Fibroblast of villous mesenchyme (primary cell): Measurements from ENCODE around the gene UQCRHL. TPM values are rescaled to one million over a fixed set of nuclear protein-coding genes. Genes with fewer than 3 reads are reported as not detected.
"Not testable (repeated sequence)": the region's sequence is repeated elsewhere in the genome, so short reads cannot be mapped to it uniquely, and the experiment has no call there.

Source experiments
- DNase-seq: peaks from one replicate; pipeline ENCODE4 v3.0.0-alpha.2; 2010; ENCODE audit warnings: low read depth
- H3K4me3 ChIP-seq: 2 replicates; pipeline ENCODE4 v1.5.1; 2011; ENCODE audit warnings: low read depth, mild to moderate bottlenecking, low read length
- total RNA-seq: library from RNA; depleted of rRNA; stranded (reverse); fragments of >200 nt; gene quantifications from 2 replicates; pipeline ENCODE4 v1.2.3, GENCODE V29; 2012
- TF ChIP-seq, protein P1 (sequence below): IDR thresholded peaks from 2 replicates; pipeline ENCODE4 v1.5.1; 2012; ENCODE audit warnings: low read depth, mild to moderate bottlenecking, low read length; ENCODE audit not compliant: insufficient read depth

The UQCRHL gene
- total RNA-seq, 1 donor, result 1.3 TPM

DNA sequence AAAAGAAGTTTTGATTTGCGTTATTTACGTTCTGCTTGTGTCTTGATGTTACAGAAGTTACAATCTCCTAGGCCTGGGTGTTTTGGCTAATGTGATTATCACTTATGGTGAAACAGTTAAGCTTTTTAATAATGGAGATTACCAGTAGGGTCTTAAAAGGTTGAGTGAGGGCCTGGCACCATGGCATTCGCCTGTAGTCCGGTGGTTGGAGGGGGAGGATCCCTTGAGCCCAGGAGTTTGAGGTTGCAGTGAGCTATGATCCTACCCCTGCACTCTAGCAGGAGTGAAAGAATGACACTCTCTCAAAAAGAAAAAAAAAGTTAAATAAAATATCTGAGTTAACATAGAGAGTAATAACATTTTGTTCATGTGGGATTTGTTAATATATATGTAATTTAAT is 31.3 kb upstream of the UQCRHL start:
- TF ChIP-seq, protein P1, sequence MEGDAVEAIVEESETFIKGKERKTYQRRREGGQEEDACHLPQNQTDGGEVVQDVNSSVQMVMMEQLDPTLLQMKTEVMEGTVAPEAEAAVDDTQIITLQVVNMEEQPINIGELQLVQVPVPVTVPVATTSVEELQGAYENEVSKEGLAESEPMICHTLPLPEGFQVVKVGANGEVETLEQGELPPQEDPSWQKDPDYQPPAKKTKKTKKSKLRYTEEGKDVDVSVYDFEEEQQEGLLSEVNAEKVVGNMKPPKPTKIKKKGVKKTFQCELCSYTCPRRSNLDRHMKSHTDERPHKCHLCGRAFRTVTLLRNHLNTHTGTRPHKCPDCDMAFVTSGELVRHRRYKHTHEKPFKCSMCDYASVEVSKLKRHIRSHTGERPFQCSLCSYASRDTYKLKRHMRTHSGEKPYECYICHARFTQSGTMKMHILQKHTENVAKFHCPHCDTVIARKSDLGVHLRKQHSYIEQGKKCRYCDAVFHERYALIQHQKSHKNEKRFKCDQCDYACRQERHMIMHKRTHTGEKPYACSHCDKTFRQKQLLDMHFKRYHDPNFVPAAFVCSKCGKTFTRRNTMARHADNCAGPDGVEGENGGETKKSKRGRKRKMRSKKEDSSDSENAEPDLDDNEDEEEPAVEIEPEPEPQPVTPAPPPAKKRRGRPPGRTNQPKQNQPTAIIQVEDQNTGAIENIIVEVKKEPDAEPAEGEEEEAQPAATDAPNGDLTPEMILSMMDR, result no peak
- DNase-seq, result no peak

DNA sequence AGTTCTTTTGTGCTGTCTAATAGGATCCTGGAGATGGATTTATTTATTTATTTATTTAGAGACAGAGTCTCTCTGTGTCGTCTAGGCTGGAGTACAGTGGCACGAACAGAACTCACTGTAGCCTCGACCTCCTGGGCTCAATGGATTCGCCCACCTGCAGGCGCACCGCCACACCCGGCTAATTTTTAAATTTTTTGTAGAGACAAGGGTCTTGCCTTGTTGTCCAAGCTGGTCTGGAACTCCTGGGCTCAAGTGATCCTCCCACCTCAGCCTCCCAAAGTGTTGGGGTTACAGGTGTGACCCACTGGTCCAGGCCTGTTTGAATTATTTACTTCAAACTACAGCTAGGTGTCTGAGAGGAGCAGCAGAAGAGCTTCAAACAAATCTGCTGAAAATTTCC is 30.5 kb upstream of the UQCRHL start:
- DNase-seq, result no peak
- TF ChIP-seq, protein P1, result no peak
- no peak overlapping the region for H3K4me3 ChIP-seq

More for the DNA sequence above, 31.3 kb upstream of the UQCRHL start:
- H3K4me3 ChIP-seq, result no peak overlapping the region

DNA sequence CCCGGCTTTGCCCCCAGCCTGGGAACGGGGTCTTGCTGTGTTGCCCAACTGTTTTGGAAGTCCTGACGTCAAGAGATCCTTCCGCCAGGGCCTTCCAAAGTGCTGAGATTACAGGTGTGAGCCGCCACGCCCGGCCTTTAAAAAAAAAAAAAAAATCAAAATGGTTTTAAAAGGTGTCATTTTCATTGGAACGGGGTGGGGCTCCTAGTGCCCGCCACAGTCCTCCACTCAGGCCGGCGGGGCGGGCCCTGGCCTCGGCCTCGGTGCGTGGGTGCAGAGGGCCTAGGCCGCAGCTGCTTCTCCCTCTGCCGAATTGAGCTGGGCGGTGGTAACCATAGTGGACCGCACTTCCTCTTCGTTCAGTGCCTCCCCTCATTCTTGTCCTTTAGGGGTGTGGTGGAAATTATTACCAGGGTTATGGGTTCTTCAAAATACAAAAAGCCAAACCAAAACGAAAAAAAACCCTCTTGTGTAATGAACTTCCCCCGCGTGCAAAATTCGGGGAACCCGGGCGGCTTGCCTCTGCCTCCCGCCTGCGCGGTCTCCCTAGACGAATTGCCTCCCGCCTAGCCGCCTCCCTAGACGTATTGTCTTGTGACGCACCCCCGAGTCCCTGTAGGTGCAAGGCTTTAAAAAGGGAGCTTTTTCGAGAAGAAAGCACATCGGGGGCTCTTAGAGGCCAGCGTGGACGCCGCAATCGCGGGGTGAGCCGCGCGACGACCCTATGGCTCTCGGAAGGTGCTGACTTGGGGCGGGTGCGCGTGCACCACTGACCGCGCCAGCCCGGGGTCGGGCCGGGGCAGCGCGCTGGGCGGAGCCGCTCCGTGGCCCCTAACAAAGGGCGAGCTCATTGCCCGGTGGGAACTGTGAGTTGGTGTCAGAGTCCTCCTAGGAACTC is 29.6 kb upstream of the UQCRHL start:
- DNase-seq, result no peak
- no peak overlapping the region for H3K4me3 ChIP-seq
- TF ChIP-seq, protein P1, result no peak

DNA sequence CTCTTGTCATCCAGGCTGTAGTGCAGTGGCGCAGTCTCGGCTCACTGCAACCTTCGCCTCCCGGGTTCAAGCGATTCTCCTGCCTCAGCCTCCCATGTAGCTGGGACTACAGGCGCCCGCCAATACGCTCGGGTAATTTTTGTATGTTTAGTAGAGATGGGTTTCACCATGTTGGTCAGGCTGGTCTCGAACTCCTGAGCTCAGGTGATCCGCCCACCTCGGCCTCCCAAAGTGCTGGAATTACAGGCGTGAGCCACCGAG is 29.0 kb upstream of the UQCRHL start:
- peak overlapping the region; percentile 90 for H3K4me3 ChIP-seq
- DNase-seq, result not testable (repeated sequence)

DNA sequence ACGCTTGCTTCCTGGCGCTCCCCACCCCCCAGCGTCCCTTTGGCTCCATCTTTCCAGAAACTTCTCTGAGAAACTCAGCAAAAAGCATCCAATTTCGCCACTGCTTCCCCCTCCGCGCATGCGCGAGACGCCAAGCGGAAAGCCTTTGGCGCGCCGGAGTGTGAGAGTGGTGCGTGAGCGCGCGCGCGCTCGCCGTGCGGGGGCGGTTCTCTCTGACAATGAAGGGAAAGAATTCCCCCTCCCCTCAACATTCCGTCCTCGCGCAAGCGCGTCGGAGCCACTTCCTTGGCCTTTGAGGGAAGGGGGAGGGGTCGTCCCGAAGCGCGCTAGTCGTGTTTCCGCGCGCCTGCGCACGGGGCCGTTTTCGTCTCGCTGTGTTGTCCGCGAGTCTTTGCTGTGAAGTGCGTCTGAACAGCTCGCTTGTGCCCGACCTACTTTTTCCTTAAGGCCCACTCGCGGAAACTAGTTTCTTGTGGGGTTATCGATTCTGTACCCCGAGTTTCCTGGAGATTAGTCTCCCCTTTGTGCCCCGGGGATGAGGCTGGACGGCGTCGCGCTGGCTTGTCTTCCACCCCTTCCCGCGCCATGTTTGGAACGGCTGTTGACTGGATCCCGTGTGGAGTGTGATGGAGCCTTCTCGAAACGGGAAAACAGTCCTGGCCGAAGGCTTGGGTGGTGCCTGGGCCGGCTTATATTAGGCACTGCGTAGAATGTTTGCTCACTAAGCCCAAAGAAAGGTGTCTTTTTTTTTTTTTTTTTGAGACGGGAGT is 28.5 kb upstream of the UQCRHL start:
- TF ChIP-seq, protein P1, result no peak
- peak; percentile 99 for DNase-seq
- H3K4me3 ChIP-seq, result peak overlapping the region; percentile 90

DNA sequence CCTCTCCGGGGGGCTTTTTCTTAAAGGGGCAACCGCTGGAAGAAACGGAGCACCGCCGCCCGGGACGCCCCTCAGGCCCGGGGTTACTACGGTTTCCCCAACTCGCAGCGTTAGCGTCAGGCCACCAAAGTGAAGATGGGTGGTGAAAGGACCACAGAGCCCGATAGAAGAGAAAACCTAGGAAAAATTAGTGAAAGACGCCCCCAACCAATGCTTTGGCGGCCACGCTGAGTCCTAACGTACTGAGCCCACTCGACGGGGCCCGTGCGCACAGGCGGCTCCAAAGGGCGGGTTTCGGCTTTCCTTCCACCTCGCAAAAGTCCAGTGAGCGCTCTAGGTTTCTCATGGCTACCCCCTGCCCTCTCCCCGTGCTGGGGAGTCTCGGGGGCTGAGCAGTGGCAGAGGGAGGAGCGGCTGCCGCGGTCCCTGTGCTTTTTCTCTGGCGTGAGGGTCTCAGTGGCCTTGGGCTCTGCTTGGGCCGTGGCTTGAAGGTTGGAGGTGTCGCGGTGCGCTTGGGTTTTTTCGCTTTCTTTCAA is 27.8 kb upstream of the UQCRHL start:
- peak overlapping the region; percentile 90 for H3K4me3 ChIP-seq
- TF ChIP-seq, protein P1, result no peak
- DNase-seq, result no peak
